Stomach (tissue), 4 donors: Measurements from ENCODE around the gene DLD.

ENCODE experiments used
- POLR2A ChIP-seq, 4 donors: fragments of 450-650 bp; IDR thresholded peaks; one replicate each; pipeline ENCODE4 v1.6.1; 2016; ENCODE audit warnings: antibody characterized with exemption in 4 of 4, control low read depth in 2 of 4, mild to moderate bottlenecking in 1 of 4, moderate library complexity in 1 of 4
- POLR2AphosphoS5 ChIP-seq, 3 donors: sonication (generic); formaldehyde crosslinking; IDR thresholded peaks; one replicate each; pipeline ENCODE4 v1.6.1; 2016; ENCODE audit warnings: antibody characterized with exemption in 3 of 3
- TF ChIP-seq, protein P1 (sequence below), 7 experiments: fragments of 450-650 bp in 4 of 7; fragments of 200-600 bp in 3 of 7; sonication (generic) in 3 of 7; IDR thresholded peaks; one replicate each; pipeline ENCODE4 v1.5.1; 2016 to 2019; ENCODE audit warnings: antibody characterized with exemption in 7 of 7, control low read depth in 2 of 7, mild to moderate bottlenecking in 1 of 7

DNA sequence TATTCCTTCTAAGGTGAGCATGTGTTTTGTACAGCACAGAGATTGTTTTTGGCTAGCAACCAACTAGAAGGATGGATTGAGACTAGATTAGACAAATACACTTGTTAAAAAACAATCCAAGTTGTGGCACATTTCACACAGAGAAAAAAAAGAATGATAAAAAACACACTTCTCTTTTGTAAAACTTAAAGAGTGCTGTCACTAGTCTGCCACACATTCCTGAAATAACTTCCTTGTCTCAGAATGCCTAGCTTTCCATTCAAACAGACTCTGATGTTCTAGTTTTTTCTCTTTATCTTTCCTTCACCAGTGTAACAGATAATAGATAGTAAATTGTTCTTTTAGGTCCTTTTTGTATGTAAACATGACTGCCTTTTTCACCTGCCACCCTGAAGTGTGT lies 11.4 kb downstream of the DLD start:
- TF ChIP-seq, protein P1, sequence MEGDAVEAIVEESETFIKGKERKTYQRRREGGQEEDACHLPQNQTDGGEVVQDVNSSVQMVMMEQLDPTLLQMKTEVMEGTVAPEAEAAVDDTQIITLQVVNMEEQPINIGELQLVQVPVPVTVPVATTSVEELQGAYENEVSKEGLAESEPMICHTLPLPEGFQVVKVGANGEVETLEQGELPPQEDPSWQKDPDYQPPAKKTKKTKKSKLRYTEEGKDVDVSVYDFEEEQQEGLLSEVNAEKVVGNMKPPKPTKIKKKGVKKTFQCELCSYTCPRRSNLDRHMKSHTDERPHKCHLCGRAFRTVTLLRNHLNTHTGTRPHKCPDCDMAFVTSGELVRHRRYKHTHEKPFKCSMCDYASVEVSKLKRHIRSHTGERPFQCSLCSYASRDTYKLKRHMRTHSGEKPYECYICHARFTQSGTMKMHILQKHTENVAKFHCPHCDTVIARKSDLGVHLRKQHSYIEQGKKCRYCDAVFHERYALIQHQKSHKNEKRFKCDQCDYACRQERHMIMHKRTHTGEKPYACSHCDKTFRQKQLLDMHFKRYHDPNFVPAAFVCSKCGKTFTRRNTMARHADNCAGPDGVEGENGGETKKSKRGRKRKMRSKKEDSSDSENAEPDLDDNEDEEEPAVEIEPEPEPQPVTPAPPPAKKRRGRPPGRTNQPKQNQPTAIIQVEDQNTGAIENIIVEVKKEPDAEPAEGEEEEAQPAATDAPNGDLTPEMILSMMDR (IDR thresholded peaks at IDR 0.05), result no peak
- TF ChIP-seq POLR2A (IDR thresholded peaks at IDR 0.05) (no peak), POLR2AphosphoS5 (IDR thresholded peaks at IDR 0.05) (no peak)
